Fibroblast of lung (primary cell): Measurements from ENCODE around the gene PDC. TPM values are rescaled to one million over a fixed set of nuclear protein-coding genes. Genes with fewer than 3 reads are reported as not detected.

ENCODE experiments used
- DNase-seq, 2 donors: peaks; one replicate each; pipeline versions ENCODE4 v3.0.0 to v3.0.0-alpha.2; 2010; ENCODE audit warnings: low read depth in 2 of 2
- H2AFZ ChIP-seq: 2 replicates; pipeline ENCODE4 v1.5.1; 2012; ENCODE audit warnings: low read length, control low read depth, inconsistent platforms
- H3K27ac ChIP-seq: 2 replicates; pipeline ENCODE4 v1.5.1; 2011; ENCODE audit warnings: low read length, control low read depth; ENCODE audit not compliant: insufficient read depth
- H3K27me3 ChIP-seq: 2 replicates; pipeline ENCODE4 v1.5.1; 2011; ENCODE audit warnings: mild to moderate bottlenecking, low read length; ENCODE audit not compliant: control insufficient read depth, insufficient read depth
- H3K36me3 ChIP-seq: 2 replicates; pipeline ENCODE4 v1.5.1; 2011; ENCODE audit warnings: low read length; ENCODE audit not compliant: control insufficient read depth, insufficient read depth
- H3K4me1 ChIP-seq: 2 replicates; pipeline ENCODE4 v1.5.1; 2011; ENCODE audit warnings: low read length; ENCODE audit not compliant: control insufficient read depth, insufficient read depth; ENCODE audit errors: extremely low read depth
- H3K4me2 ChIP-seq: 2 replicates; pipeline ENCODE4 v1.5.1; 2011; ENCODE audit warnings: low read length, control low read depth; ENCODE audit not compliant: insufficient read depth; ENCODE audit errors: extremely low read depth
- H3K4me3 ChIP-seq, 4 experiments: fragments of 200-600 bp in 1 of 4; sonication (generic) in 1 of 4; replicated peaks in 1 of 4; 2 replicates each; pipeline ENCODE4 v1.5.1; 2011 to 2016; ENCODE audit warnings: low read length in 4 of 4, low read depth in 3 of 4, mild to moderate bottlenecking in 3 of 4, control low read depth in 2 of 4, inconsistent platforms in 1 of 4, mixed read lengths in 1 of 4; ENCODE audit not compliant: insufficient read depth in 1 of 4; ENCODE audit errors: control extremely low read depth in 1 of 4
- H3K79me2 ChIP-seq: 2 replicates; pipeline ENCODE4 v1.5.1; 2012; ENCODE audit warnings: mild to moderate bottlenecking, low read length, inconsistent platforms; ENCODE audit not compliant: control insufficient read depth, insufficient read depth
- H3K9ac ChIP-seq: 2 replicates; pipeline ENCODE4 v1.5.1; 2011; ENCODE audit warnings: mild to moderate bottlenecking, low read length, control low read depth; ENCODE audit not compliant: insufficient read depth
- H3K9me3 ChIP-seq: 2 replicates; pipeline ENCODE4 v1.5.1; 2012; ENCODE audit warnings: low read depth, low read length; ENCODE audit not compliant: control insufficient read depth, insufficient read depth
- H4K20me1 ChIP-seq: 2 replicates; pipeline ENCODE4 v1.5.1; 2011; ENCODE audit warnings: low read length; ENCODE audit not compliant: control insufficient read depth, insufficient read depth; ENCODE audit errors: extremely low read depth
- EZH2 ChIP-seq: IDR thresholded peaks from 2 replicates; pipeline ENCODE4 v1.5.1; 2012; ENCODE audit warnings: low read length, control low read depth, mild to moderate bottlenecking; ENCODE audit errors: missing control alignments
- polyA plus RNA-seq, 2 donors: library from polyadenylated mRNA; depleted of rRNA in 1 of 2; stranded (reverse) in 1 of 2; unstranded in 1 of 2; fragments of >200 nt; gene quantifications; 2 replicates each; pipeline ENCODE4 v1.2.1, GENCODE V29; 2011 to 2012; ENCODE audit warnings: missing spikeins in 1 of 2
- total RNA-seq: library from RNA; depleted of rRNA; stranded (reverse); fragments of >200 nt; gene quantifications from 2 replicates; pipeline ENCODE4 v1.2.1, GENCODE V29; 2014
- TF ChIP-seq, protein P1 (sequence below), 2 donors: IDR thresholded peaks in 1 of 2; conservative IDR thresholded peaks in 1 of 2; 1 replicate in 1 of 2; 2 replicates in 1 of 2; pipeline ENCODE4 v1.5.1; 2011 to 2012; ENCODE audit warnings: low read length in 2 of 2, control low read depth in 1 of 2, inconsistent platforms in 1 of 2, low read depth in 1 of 2, mild to moderate bottlenecking in 1 of 2

Gene PDC
- total and polyA plus RNA-seq, 2 donors (not counting 1 experiment from before 2014, with no cell fraction given): not detected

DNA sequence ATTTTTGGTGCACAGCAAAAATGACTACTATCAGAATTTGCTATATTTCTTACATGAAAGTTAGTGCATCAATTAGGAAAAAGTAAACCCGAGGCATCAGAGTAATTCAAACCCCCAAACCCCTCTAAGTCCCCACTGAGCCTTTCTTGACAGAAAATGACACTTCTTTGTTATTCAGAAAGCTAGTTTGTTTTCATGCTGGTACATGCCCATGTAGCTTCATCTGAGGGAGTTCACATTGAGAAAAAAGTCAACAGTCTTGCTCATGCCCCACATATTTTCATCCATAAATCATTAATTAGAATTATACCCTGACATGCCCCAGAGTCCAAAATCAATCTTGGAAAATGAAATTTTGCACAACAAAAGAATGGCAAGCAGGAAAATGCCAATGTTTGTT lies 39.9 kb upstream of the PDC start:
- no peak overlapping the region for H3K9ac ChIP-seq
- no peak overlapping the region for H3K4me3 ChIP-seq

DNA sequence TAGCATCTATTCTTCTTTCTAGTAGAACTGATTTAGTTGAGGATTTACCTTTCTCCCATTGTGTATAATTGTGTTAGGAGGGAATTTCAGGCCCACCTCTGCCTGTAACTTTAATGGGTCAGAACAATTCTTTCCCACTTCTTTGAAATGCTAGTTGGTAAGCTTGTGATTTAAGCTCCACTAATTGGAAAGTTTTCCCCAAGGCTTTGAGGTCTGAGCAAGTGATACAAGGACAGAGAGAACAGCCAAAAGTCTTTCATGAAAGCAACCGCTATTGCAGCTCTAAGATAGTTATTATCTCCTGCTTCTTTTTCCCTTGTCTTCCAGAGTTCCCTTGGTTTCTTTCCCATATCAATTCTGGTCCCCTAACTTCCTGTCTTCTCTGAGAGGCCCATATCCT lies 38.7 kb upstream of the PDC start:
- Histone ChIP-seq H3K4me3 (no peak overlapping the region), H3K79me2 (no peaks in the 10 kb centered on the region), H3K27me3 (no peaks in the 10 kb centered on the region), H3K36me3 (no peaks in the 10 kb centered on the region), H3K9ac (no peak overlapping the region), H3K4me2 (no peak overlapping the region), H2AFZ (no peak overlapping the region), H3K27ac (no peak overlapping the region), H3K9me3 (no peaks in the 10 kb centered on the region), H3K4me1 (no peaks in the 10 kb centered on the region), H4K20me1 (no peaks in the 10 kb centered on the region)
- no peak for DNase-seq
- TF ChIP-seq EZH2: no peak
- TF ChIP-seq, protein P1, sequence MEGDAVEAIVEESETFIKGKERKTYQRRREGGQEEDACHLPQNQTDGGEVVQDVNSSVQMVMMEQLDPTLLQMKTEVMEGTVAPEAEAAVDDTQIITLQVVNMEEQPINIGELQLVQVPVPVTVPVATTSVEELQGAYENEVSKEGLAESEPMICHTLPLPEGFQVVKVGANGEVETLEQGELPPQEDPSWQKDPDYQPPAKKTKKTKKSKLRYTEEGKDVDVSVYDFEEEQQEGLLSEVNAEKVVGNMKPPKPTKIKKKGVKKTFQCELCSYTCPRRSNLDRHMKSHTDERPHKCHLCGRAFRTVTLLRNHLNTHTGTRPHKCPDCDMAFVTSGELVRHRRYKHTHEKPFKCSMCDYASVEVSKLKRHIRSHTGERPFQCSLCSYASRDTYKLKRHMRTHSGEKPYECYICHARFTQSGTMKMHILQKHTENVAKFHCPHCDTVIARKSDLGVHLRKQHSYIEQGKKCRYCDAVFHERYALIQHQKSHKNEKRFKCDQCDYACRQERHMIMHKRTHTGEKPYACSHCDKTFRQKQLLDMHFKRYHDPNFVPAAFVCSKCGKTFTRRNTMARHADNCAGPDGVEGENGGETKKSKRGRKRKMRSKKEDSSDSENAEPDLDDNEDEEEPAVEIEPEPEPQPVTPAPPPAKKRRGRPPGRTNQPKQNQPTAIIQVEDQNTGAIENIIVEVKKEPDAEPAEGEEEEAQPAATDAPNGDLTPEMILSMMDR (conservative IDR thresholded peaks at IDR 0.05 in 1 of 2, IDR thresholded peaks at IDR 0.05 in 1 of 2; ENCODE audit: low read depth in 1 of 2, low read length in 2 of 2): no peak

More for the DNA sequence above, 39.9 kb upstream of the PDC start:
- no peak for DNase-seq
- no peak overlapping the region for H2AFZ ChIP-seq
- H3K27me3 ChIP-seq: no peaks in the 10 kb centered on the region
- H3K4me1 ChIP-seq: no peaks in the 10 kb centered on the region
- H4K20me1 ChIP-seq: no peaks in the 10 kb centered on the region
- no peak overlapping the region for H3K27ac ChIP-seq
- TF ChIP-seq EZH2: no peak
- TF ChIP-seq, protein P1 (conservative IDR thresholded peaks at IDR 0.05 in 1 of 2, IDR thresholded peaks at IDR 0.05 in 1 of 2; ENCODE audit: low read depth in 1 of 2, low read length in 2 of 2): no peak
- H3K9me3 ChIP-seq: no peaks in the 10 kb centered on the region
- H3K4me2 ChIP-seq: no peak overlapping the region
- no peaks in the 10 kb centered on the region for H3K36me3 ChIP-seq
- no peaks in the 10 kb centered on the region for H3K79me2 ChIP-seq

DNA sequence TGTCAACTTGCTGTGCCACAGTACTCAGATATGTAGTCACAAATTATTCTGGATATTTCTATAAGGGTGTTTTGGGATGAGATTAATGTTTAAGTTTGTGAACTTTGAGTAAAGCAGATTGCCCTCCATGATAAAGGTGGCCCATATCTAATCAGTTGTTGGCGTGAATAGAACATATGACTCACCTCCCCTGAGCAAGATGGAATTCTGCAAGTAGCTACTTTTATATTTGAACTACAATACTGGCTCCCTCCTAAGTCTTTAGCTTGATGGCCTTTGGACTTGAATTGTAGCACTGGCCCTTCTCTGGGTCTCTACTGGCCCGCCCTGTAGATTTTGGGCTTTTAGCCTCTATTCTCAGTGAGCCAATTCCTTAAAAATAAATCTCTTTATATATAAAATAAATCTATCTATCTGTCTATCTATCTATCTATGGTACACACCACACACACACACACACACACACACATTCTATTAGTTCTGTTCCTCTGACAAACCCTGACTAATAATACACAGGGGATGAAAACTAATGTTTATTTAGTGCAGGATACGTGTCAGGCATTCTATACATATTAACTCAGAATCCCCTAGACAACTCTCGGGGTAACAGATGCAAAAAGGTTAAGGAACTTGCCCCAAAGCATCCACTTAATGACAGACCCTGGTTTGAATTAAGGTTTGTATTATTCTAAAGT lies 37.9 kb upstream of the PDC start:
- no peak overlapping the region for H3K9ac ChIP-seq
- no peak overlapping the region for H3K4me3 ChIP-seq
- DNase-seq: peak in 1 of 2 donors; percentile 78
- no peaks in the 10 kb centered on the region for H3K4me1 ChIP-seq
- no peaks in the 10 kb centered on the region for H3K9me3 ChIP-seq
- no peak overlapping the region for H3K27ac ChIP-seq
- H3K4me2 ChIP-seq: no peak overlapping the region
- H3K79me2 ChIP-seq: no peaks in the 10 kb centered on the region
- no peak overlapping the region for H2AFZ ChIP-seq
- H3K36me3 ChIP-seq: no peaks in the 10 kb centered on the region
- no peaks in the 10 kb centered on the region for H4K20me1 ChIP-seq
- TF ChIP-seq EZH2: no peak
- TF ChIP-seq, protein P1 (conservative IDR thresholded peaks at IDR 0.05 in 1 of 2, IDR thresholded peaks at IDR 0.05 in 1 of 2; ENCODE audit: low read depth in 1 of 2, low read length in 2 of 2): no peak
- H3K27me3 ChIP-seq: no peaks in the 10 kb centered on the region
